ENCODE data around the gene MDM1. TPM values are rescaled to one million over a fixed set of nuclear protein-coding genes. Genes with fewer than 3 reads are reported as not detected.

Gene MDM1
- total RNA-seq, 1 experiment from 2014 or later: 10.6 TPM

DNA sequence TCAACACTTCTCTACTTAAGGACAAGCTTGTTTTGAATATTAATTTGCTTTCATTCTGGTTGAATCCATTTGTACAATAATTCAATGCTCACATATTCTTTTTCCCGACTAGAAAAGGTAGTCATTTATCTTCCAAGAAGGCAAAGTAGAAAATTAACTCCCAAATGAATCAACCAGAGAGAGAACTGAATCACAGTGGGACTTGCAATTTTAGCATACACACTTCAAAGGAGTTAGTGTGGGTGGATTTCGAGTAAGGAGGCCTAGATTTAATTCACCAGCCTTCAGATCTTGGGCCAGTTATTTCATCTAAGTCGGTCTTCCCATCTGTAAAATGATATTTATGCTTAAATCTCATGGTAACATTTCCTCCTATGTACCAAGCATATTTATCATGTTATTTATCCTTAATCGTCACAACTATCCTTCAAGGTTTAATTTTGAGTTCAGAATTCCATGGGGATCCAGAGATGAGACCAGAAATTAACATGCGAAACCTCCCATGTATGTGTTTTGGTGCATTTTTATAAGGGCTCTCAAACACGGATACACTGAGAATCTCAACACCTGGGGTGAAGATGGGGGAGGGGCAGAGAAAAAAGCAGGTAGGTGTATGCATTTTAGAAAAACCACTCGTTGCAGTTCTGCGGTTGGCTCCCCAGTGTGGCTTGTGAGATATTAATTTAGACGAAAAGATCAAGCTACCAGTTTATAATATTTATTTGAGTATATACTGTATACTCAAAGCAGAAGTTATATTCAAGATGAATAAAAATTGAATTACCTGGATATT is 39.8 kb downstream of the MDM1 start:
- Histone ChIP-seq H3K18ac (ENCODE audit: insufficient read length, low read depth, low read length) (no peak overlapping the region), H3K27me3 (ENCODE audit: insufficient read depth, low read length) (no peaks in the 10 kb centered on the region), H3K23me2 (ENCODE audit: insufficient read length, low read depth, low read length, poor library complexity, severe bottlenecking) (no peaks in the 10 kb centered on the region), H4K91ac (ENCODE audit: insufficient read length, low read depth, low read length) (no peak overlapping the region), H4K8ac (replicated peaks; ENCODE audit: insufficient read length, low read depth, low read length) (no peak overlapping the region), H3K79me1 (ENCODE audit: insufficient read depth, low read depth, low read length, poor library complexity, severe bottlenecking) (no peaks in the 10 kb centered on the region), H3K4ac (ENCODE audit: low read depth, low read length) (no peak overlapping the region), H3T11ph (ENCODE audit: low read length) (no peak overlapping the region), H2BK15ac (ENCODE audit: low read depth, low read length) (no peak overlapping the region), H3K4me2 (ENCODE audit: insufficient read depth, insufficient read length, low read length) (no peak overlapping the region), H3K9ac (ENCODE audit: extremely low read depth, insufficient read length, low read length) (no peak overlapping the region), H2AFZ (ENCODE audit: low read length) (no peak overlapping the region), H3K9me3 (ENCODE audit: control insufficient read depth, low read depth, low read length) (no peaks in the 10 kb centered on the region), H3K23ac (ENCODE audit: insufficient read length, low read depth, low read length) (no peak overlapping the region), H2BK5ac (ENCODE audit: insufficient read length, low read length) (no peak overlapping the region), H2AK5ac (ENCODE audit: insufficient read length, low read length) (no peak overlapping the region), H2BK12ac (ENCODE audit: insufficient read length, low read depth, low read length) (no peak overlapping the region), H2BK20ac (ENCODE audit: low read depth, low read length, poor library complexity, severe bottlenecking) (no peak overlapping the region), H3K4me1 (ENCODE audit: insufficient read depth, low read length) (no peaks in the 10 kb centered on the region; the same call in 1 of the 2 replicates), H3K79me2 (ENCODE audit: insufficient read depth, low read length) (no peaks in the 10 kb centered on the region), H2BK120ac (ENCODE audit: low read depth, low read length, poor library complexity, severe bottlenecking) (no peak overlapping the region), H3K56ac (ENCODE audit: insufficient read length, low read depth, low read length) (no peak overlapping the region), H3K27ac (ENCODE audit: insufficient read length, low read depth, low read length) (no peak overlapping the region), H3K14ac (ENCODE audit: insufficient read depth, low read length) (no peak overlapping the region), H4K5ac (ENCODE audit: insufficient read length, low read depth, low read length) (no peak overlapping the region), H4K20me1 (ENCODE audit: control insufficient read depth, insufficient read depth, insufficient read length) (no peaks in the 10 kb centered on the region)
- Mint-ChIP-seq H3K36me3 (ENCODE audit: insufficient read depth in 1 of 3, low read depth in 3 of 3) (no peaks in the 10 kb centered on the region), H3K27ac (peak overlapping the region in 1 of 3 experiments; percentile 39; a peak in 1 of 7 replicates), H3K4me1 (peaks cover 0 to 2% of the 10 kb centered on the region in 2 experiments; a peak in 1 of 4 replicates), H3K27me3 (ENCODE audit: low read depth) (no peaks in the 10 kb centered on the region), H3K4me3 (no peak overlapping the region), H3K9me3 (no peaks in the 10 kb centered on the region)
- TF ChIP-seq, protein P1, sequence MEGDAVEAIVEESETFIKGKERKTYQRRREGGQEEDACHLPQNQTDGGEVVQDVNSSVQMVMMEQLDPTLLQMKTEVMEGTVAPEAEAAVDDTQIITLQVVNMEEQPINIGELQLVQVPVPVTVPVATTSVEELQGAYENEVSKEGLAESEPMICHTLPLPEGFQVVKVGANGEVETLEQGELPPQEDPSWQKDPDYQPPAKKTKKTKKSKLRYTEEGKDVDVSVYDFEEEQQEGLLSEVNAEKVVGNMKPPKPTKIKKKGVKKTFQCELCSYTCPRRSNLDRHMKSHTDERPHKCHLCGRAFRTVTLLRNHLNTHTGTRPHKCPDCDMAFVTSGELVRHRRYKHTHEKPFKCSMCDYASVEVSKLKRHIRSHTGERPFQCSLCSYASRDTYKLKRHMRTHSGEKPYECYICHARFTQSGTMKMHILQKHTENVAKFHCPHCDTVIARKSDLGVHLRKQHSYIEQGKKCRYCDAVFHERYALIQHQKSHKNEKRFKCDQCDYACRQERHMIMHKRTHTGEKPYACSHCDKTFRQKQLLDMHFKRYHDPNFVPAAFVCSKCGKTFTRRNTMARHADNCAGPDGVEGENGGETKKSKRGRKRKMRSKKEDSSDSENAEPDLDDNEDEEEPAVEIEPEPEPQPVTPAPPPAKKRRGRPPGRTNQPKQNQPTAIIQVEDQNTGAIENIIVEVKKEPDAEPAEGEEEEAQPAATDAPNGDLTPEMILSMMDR (conservative IDR thresholded peaks at IDR 0.05): no peak
- WGBS (ENCODE audit: extremely low coverage, insufficient read length, low lambda C conversion rate): no CpG with 5 or more reads among the region's 9 CpGs
- DNase-seq: no peak

All from H9 (cell line).